Aorta (tissue), 5 donors: ENCODE results near the gene MBOAT1. TPM values are rescaled to one million over a fixed set of nuclear protein-coding genes. Genes with fewer than 3 reads are reported as not detected.
"Not testable (repeated sequence)": the region's sequence is repeated elsewhere in the genome, so short reads cannot be mapped to it uniquely, and the experiment has no call there.

Experiments
- ATAC-seq: fragments of 200-7000 bp; cut with Tn5 transposase; one replicate; pipeline ENCODE4 v1.9.1; 2022; ENCODE audit warnings: moderate library complexity; ENCODE audit not compliant: low FRiP score
- DNase-seq, 2 donors: peaks; one replicate each; pipeline ENCODE4 v3.0.0-alpha.2; 2020
- H3K27ac ChIP-seq, 2 donors: one replicate each; pipeline ENCODE4 v1.5.1; 2013; ENCODE audit warnings: low read length in 2 of 2, mild to moderate bottlenecking in 2 of 2, moderate library complexity in 2 of 2, control low read depth in 1 of 2, inconsistent platforms in 1 of 2, low read depth in 1 of 2
- H3K27me3 ChIP-seq, 2 donors: one replicate each; pipeline ENCODE4 v1.6.1; 2013; ENCODE audit warnings: control low read depth in 1 of 2, low read length in 1 of 2, mild to moderate bottlenecking in 1 of 2, moderate library complexity in 1 of 2; ENCODE audit not compliant: insufficient read depth in 2 of 2, control insufficient read depth in 1 of 2
- H3K36me3 ChIP-seq, 2 donors: one replicate each; pipeline ENCODE4 v1.6.1; 2013; ENCODE audit warnings: control low read depth in 1 of 2, low read length in 1 of 2, mild to moderate bottlenecking in 1 of 2; ENCODE audit not compliant: insufficient read depth in 2 of 2, control insufficient read depth in 1 of 2
- H3K4me1 ChIP-seq, 2 donors: one replicate each; pipeline ENCODE4 v1.6.1; 2013; ENCODE audit warnings: low read length in 2 of 2, control low read depth in 1 of 2, mild to moderate bottlenecking in 1 of 2, moderate library complexity in 1 of 2; ENCODE audit not compliant: insufficient read depth in 2 of 2, control insufficient read depth in 1 of 2
- H3K4me3 ChIP-seq, 2 donors: one replicate each; pipeline ENCODE4 v1.5.1; 2013; ENCODE audit warnings: low read length in 2 of 2, control low read depth in 1 of 2, mild to moderate bottlenecking in 1 of 2
- H3K9me3 ChIP-seq: one replicate; pipeline ENCODE4 v1.6.1; 2013; ENCODE audit warnings: mild to moderate bottlenecking, low read length; ENCODE audit not compliant: control insufficient read depth
- WGBS, 2 donors: extraction: QIAGEN DNeasy Blood & Tissue Kit; methylation state at CpG; one replicate each; pipeline ENCODE4 v1.1.7; 2013; 5-methylcytosine and 5-hydroxymethylcytosine counted together
- intact Hi-C, 2 donors: fragments of 100-400 bp; cut with DNase I; formaldehyde crosslinking; loops; one replicate each; pipeline versions ENCODE4 v1.14.2 to v1.15.0; 2022
- polyA plus RNA-seq, 2 donors: library from polyadenylated mRNA; stranded (reverse); fragments of 200-250 nt; gene quantifications; one replicate each; pipeline ENCODE4 v1.2.3, GENCODE V29; 2013
- total RNA-seq, 2 donors: library from RNA; stranded (reverse); fragmentation: NEBNext Ultra II Directional; extraction: Animal tissue kit (Norgen Biotek cat#: 25700); gene quantifications; one replicate each; pipeline ENCODE4 v1.2.1, GENCODE V29; 2021
- donor health status: healthy with polysubstance abuse.
- donor health status: Bipolar disorder and iron deficiency.
- donor health status: DM: no; HTN: no; CAD: no.
- donor health status: DM: no; HTN: no; CAD: no.
- donor health status: DM: yes; HTN: yes; CAD: no.

Gene MBOAT1
- total and polyA plus RNA-seq, 4 donors, result 2.5 to 13.8 (median 5.5) TPM

DNA sequence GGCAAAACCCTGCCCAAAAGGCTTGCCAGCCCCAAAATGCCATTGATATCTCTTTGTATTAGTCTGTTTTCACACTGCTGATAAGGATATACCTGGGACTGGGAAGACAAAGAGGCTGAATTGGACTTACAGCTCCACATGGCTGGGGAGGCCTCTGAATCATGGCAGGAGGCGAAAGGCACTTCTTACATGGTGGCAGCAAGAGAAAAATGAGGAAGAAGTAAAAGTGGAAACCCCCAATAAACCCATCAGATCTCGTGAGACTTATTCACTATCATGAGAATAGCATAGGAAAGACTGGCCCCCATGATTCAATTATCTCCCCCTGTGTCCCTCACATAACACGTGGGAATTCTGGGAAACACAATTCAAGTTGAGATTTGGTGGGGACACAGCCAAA lies 28.6 kb downstream of the MBOAT1 start:
- DNase-seq (no peak), ATAC-seq (no peak)
- Histone ChIP-seq H3K4me3 (no peak overlapping the region), H3K9me3 (peaks cover 4% of the 10 kb centered on the region), H3K36me3 (no peaks in the 10 kb centered on the region), H3K4me1 (no peaks in the 10 kb centered on the region), H3K27me3 (no peaks in the 10 kb centered on the region), H3K27ac (no peak overlapping the region)
- intact Hi-C loops, result no loop called here
- 88 to 97% methylated on average over 3 of the region's 3 CpGs for WGBS, 2 donors

DNA sequence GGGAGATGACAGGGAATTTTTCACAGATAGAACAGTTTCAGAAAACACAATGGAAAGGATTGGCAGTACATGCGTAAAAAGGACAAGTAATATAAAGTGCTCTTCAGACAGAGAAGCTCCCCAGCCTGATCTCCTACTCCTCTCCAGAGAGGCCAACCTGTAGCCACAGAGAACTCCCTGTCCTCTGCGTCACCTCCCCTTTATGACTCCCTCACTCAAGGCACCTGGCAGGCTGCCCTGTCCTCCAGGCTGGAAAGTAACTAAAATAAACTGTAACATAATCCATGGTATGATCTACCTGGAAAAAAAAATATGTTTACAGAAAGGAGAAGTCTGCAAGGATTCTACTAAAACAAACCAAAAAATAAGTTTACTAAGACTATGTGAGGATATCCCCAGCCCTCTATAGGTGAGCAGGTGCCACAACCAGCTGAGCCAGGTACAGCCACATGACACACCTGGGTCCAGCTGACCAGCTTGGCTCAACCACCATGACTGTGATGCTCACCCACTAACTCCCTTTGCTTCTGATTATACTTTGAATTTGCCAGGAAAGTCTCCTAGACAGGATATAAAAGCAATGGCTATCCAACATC lies 29.2 kb downstream of the MBOAT1 start:
- H3K36me3 ChIP-seq, result no peaks in the 10 kb centered on the region
- intact Hi-C loops, result no loop called here
- 76 to 84% methylated on average over 2 of the region's 2 CpGs for WGBS, 2 donors
- H3K9me3 ChIP-seq, result peaks cover 1% of the 10 kb centered on the region
- no peak for ATAC-seq
- no peak overlapping the region for H3K4me3 ChIP-seq
- no peak for DNase-seq
- no peak overlapping the region for H3K27ac ChIP-seq
- no peaks in the 10 kb centered on the region for H3K27me3 ChIP-seq
- H3K4me1 ChIP-seq, result no peaks in the 10 kb centered on the region

DNA sequence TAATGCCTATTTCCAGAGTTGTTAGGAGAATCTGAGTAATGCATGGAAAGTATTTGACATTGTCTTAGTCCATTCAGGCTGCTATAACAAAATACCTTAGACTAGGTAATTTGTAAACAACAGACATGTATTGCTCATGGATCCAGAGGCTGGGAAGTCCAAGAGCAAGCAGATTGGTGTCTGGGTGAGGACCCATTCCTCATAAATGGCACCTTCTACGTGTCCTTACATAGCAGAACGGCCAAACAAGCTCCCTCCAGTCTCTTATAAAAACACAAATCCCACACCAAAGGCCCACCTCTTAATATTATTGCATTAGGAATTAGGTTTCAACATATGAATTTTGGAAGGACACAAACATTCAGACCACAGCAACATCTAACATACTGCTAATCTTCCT lies 30.2 kb downstream of the MBOAT1 start:
- intact Hi-C loops, result no loop called here
- Histone ChIP-seq H3K4me1 (no peaks in the 10 kb centered on the region), H3K27ac (no peak overlapping the region), H3K4me3 (no peak overlapping the region), H3K9me3 (peaks cover 1% of the 10 kb centered on the region), H3K27me3 (no peaks in the 10 kb centered on the region), H3K36me3 (no peaks in the 10 kb centered on the region)
- DNase-seq, result no peak
- ATAC-seq, result no peak
- WGBS, 2 donors, result 99 to 100% methylated on average over 2 of the region's 2 CpGs

DNA sequence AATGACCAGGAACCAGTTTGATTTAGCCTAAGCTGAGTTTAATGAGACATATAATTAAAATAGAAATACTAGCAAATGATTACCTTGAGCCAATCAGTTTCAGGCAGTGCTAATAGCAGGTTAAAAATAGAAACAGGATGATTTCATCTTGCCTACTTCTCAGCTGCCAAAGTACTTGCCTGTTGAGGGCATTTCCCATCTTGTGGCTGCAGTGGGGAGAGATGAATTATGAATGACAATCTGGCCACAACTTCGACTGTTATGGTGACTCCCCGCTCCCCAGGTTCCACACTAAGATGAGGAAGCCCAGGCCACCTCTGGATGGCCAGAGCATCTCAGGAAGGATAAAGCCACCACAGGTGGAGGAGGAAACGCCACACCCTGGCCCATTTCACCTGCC lies 31.3 kb downstream of the MBOAT1 start:
- ATAC-seq (no peak), DNase-seq (no peak)
- H3K9me3 ChIP-seq, result peaks cover 1% of the 10 kb centered on the region
- H3K4me3 ChIP-seq, result no peak overlapping the region
- H3K36me3 ChIP-seq, result no peaks in the 10 kb centered on the region
- H3K4me1 ChIP-seq, result no peaks in the 10 kb centered on the region
- 60 to 64% methylated on average over 3 of the region's 3 CpGs for WGBS, 2 donors
- H3K27me3 ChIP-seq, result no peaks in the 10 kb centered on the region
- no peak overlapping the region for H3K27ac ChIP-seq
- intact Hi-C loops, result no loop called here

DNA sequence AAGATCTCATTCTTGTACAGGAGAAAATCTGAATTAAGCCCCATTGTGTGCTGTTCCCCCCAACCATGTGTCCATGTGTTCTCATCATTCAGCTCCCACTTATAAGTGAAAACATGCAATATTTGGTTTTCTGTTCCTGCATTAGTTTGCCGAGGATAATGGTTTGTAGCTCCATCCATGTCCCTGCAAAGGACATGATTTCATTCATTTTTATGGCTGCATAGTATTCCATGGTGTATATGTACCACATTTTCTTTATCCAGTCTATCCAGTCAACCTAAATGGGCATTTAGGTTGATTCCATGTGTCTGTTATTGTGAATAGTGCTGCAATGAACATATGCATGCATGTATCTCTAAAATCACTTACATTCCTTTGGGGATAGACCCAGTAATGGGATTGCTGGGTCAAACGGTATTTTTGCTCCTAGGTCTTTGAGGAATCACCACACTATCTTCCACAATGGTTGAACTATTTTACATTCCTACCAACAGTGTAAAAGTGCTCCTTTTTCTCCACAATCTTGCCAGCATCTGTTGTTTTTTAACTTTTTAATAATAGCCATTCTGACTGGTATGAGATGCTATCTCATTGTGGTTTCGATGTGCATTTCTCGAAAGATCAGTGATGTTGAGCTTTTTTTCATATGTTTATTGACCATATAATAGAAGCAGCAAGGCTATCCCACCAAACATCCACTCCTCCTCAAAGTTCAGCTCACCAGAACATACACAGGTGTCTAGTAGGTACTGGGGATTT lies 32.8 kb downstream of the MBOAT1 start:
- WGBS, 2 donors, result 93 to 94% methylated on average over 4 of the region's 4 CpGs
- H3K9me3 ChIP-seq, H3K27me3 ChIP-seq, ATAC-seq, intact Hi-C loops, H3K36me3 ChIP-seq, H3K4me3 ChIP-seq, H3K27ac ChIP-seq, H3K4me1 ChIP-seq, DNase-seq: not testable (repeated sequence)

DNA sequence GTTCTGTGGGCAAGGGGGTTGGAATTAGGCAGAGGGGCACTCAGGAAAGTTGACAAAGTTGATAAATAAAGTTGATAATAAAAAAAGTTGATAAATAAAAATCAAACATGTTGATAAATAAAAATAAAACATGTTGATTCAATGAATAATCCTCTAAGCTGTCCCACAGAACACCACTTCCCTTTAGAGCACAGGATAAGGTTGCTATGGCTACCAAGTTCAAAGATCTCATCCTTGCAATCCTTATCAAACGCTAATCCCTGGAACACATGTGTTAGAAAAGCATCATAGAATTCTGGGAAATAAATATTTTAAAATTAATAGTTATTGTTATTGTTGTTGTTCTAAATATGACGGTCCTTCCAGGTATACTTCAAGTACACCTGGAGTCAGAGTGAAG lies 33.9 kb downstream of the MBOAT1 start:
- intact Hi-C loops, result no loop called here
- H3K4me3 ChIP-seq, result no peak overlapping the region
- no peak overlapping the region for H3K27ac ChIP-seq
- DNase-seq (no peak), ATAC-seq (no peak)
- H3K27me3 ChIP-seq, result no peaks in the 10 kb centered on the region
- no peaks in the 10 kb centered on the region for H3K36me3 ChIP-seq
- 93 to 95% methylated on average over 2 of the region's 2 CpGs for WGBS, 2 donors
- H3K9me3 ChIP-seq, result peaks cover 1% of the 10 kb centered on the region
- no peaks in the 10 kb centered on the region for H3K4me1 ChIP-seq

DNA sequence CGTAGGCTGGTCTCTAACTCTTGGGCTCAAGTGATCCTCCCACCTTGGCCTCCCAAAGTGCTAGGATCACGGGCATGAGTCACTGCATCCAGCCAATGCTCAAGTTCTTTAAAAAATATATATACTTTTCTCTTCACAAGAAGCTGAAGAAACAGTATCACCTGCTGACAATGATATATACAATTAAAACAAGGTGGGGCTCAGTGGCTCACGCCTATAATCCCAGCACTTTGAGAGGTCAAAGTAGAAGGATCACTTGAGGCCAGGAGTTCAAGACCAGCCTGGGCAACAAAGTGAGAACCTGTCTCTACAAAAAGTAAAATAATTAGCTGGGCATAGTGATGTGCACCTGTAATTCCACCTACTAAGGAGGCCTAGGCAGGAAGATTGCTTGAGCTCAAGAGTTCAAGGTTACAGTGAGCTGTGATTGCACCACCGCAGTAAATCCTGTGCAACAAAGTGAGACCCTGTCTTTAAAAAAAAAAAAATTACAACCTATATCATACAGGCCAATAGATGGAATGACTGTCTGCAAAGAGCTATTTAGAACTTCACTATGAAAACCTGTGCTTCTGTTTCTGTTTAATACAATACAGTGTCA lies 36.4 kb downstream of the MBOAT1 start:
- Histone ChIP-seq H3K4me1 (no peaks in the 10 kb centered on the region), H3K27me3 (no peaks in the 10 kb centered on the region), H3K27ac (no peak overlapping the region), H3K4me3 (no peak overlapping the region), H3K36me3 (no peaks in the 10 kb centered on the region), H3K9me3 (no peaks in the 10 kb centered on the region)
- DNase-seq (no peak), ATAC-seq (no peak)
- intact Hi-C loops, result no loop called here
- 97% methylated on average over 4 of the region's 4 CpGs for WGBS, 2 donors

DNA sequence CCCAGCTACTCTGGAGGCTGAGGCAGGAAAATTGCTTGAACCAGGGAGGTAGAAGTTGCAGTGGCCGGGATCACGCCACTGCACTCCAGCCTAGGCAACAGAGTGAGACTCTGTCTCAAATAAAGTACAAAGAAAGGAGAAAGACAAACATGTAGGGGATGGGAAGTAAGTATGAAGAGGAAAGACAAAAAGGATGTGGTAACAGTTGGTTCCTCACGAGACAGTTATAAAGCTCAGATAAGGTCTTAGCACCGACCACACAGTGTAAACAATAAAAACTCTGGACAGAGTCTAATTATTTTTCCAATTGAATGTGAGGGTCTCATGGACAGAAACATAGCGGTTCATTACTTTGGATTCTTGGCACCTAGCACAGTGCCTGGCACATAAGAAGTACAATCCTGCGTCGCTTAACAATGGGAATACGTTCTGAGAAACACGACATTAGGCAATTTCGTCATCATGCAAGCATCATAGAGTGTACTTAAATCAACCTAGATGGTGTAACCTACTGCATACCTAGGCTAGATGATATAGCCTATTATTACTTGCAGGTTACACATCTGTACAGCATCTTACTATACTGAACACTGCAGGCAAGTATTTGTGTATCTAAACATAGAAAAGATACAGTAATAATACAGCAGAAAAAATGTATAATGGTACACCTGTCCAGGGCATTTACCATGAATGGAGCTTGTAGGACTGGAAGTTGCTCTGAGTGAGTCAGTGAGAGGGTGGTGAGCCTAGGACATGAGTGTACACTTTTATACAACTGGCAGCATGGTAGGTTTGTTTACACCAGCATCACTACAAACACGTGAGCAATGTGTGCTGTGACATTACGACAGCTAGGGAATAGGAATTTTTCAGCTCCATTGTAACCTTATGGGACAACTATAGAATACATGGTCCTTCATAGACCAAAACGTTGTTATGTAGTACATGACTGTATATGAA lies 38.2 kb downstream of the MBOAT1 start:
- peaks cover 0 to 1% of the 10 kb centered on the region in 2 donors for H3K4me1 ChIP-seq
- H3K36me3 ChIP-seq, result no peaks in the 10 kb centered on the region
- intact Hi-C loops, result no loop called here
- 92 to 93% methylated on average over 13 of the region's 13 CpGs for WGBS, 2 donors
- H3K27me3 ChIP-seq, result no peaks in the 10 kb centered on the region
- H3K4me3 ChIP-seq, result no peak overlapping the region
- no peaks in the 10 kb centered on the region for H3K9me3 ChIP-seq
- ATAC-seq, result no peak
- H3K27ac ChIP-seq, result no peak overlapping the region
- no peak for DNase-seq
